Stimulated activated naive CD8-positive, alpha-beta T cell treated with anti-CD3 and anti-CD28 coated beads, Interleukin-15, Interleukin-2, amounts not matched to agents 100 ng/mL and 50 ng/mL, for 24 hours (primary cell): ENCODE measurements around the gene RBBP8NL.

Source experiments
- H3K27ac Mint-ChIP-seq: one replicate; pipeline ENCODE4 v1.8.0; 2021; ENCODE audit warnings: mild to moderate bottlenecking, mixed read lengths
- H3K27me3 Mint-ChIP-seq: one replicate; pipeline ENCODE4 v1.8.0; 2021; ENCODE audit warnings: mixed read lengths
- H3K36me3 Mint-ChIP-seq: one replicate; pipeline ENCODE4 v1.8.0; 2021; ENCODE audit warnings: low read depth, mixed read lengths
- H3K4me1 Mint-ChIP-seq: one replicate; pipeline ENCODE4 v1.8.0; 2021; ENCODE audit warnings: low read depth, mixed read lengths
- H3K4me3 Mint-ChIP-seq: one replicate; pipeline ENCODE4 v1.8.0; 2021; ENCODE audit warnings: mild to moderate bottlenecking, mixed read lengths
- H3K9me3 Mint-ChIP-seq: one replicate; pipeline ENCODE4 v1.8.0; 2021; ENCODE audit warnings: mixed read lengths

The RBBP8NL gene

GRCh38 chr20:62392077-62392418, 35.3 kb downstream of the RBBP8NL start:
- H3K36me3 Mint-ChIP-seq = peaks cover 35% of the 10 kb centered on the region
- no peak overlapping the region for H3K27ac Mint-ChIP-seq
- peaks cover 28% of the 10 kb centered on the region for H3K4me1 Mint-ChIP-seq
- no peaks in the 10 kb centered on the region for H3K27me3 Mint-ChIP-seq
- no peaks in the 10 kb centered on the region for H3K9me3 Mint-ChIP-seq
- H3K4me3 Mint-ChIP-seq = no peak overlapping the region

- no peak overlapping the region for H3K27ac Mint-ChIP-seq
- no peak overlapping the region for H3K4me3 Mint-ChIP-seq
- peaks cover 28% of the 10 kb centered on the region for H3K4me1 Mint-ChIP-seq
- peaks cover 35% of the 10 kb centered on the region for H3K36me3 Mint-ChIP-seq
- no peaks in the 10 kb centered on the region for H3K9me3 Mint-ChIP-seq
- no peaks in the 10 kb centered on the region for H3K27me3 Mint-ChIP-seq
Measured at GRCh38 chr20:62391165-62392076, 35.9 kb downstream of the RBBP8NL start.

- peaks cover 35% of the 10 kb centered on the region for H3K4me1 Mint-ChIP-seq
- H3K27me3 Mint-ChIP-seq = no peaks in the 10 kb centered on the region
- peak overlapping the region; percentile 51 for H3K27ac Mint-ChIP-seq
- H3K4me3 Mint-ChIP-seq = no peak overlapping the region
- no peaks in the 10 kb centered on the region for H3K9me3 Mint-ChIP-seq
- H3K36me3 Mint-ChIP-seq = peaks cover 37% of the 10 kb centered on the region
Measured at GRCh38 chr20:62390317-62391164, 36.8 kb downstream of the RBBP8NL start.

DNA sequence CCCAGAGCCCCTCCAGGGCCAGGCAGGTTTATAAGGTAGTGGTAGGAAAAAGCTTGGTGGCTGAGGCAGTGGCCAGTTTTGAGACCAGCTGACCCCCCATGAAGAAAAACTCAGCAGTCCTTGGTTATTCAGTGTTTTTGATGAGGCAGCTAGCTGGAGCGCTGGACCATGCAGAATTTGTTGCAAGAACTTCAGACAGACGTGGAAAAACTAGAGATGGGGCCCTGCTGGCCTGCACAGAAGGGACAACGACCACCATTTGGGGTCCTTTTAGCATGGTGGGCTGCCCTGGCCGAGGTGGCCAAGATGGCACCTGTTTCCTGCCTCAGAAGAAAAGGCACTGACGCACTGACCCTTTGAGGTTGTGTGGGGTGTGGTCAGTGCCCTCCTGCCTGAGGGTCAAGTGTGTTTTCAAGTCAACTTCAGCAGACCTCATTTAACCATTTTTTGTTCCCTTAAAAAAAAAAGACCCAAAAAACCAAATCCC, 37.7 kb downstream of the RBBP8NL start:
- Mint-ChIP-seq H3K27ac (peak overlapping the region; percentile 96), H3K4me3 (peak overlapping the region; percentile 96), H3K36me3 (peaks cover 43% of the 10 kb centered on the region), H3K27me3 (no peaks in the 10 kb centered on the region), H3K9me3 (no peaks in the 10 kb centered on the region), H3K4me1 (peaks cover 43% of the 10 kb centered on the region)

- H3K4me1 Mint-ChIP-seq = peaks cover 48% of the 10 kb centered on the region
- peaks cover 43% of the 10 kb centered on the region for H3K36me3 Mint-ChIP-seq
- H3K4me3 Mint-ChIP-seq = peak overlapping the region; percentile 96
- peak overlapping the region; percentile 96 for H3K27ac Mint-ChIP-seq
- no peaks in the 10 kb centered on the region for H3K27me3 Mint-ChIP-seq
- H3K9me3 Mint-ChIP-seq = no peaks in the 10 kb centered on the region
Measured at GRCh38 chr20:62388839-62389600, 38.3 kb downstream of the RBBP8NL start.

- Mint-ChIP-seq H3K4me3 (peak overlapping the region; percentile 96), H3K4me1 (peaks cover 48% of the 10 kb centered on the region), H3K36me3 (peaks cover 47% of the 10 kb centered on the region), H3K27me3 (no peaks in the 10 kb centered on the region), H3K27ac (peak overlapping the region; percentile 96), H3K9me3 (no peaks in the 10 kb centered on the region)
Measured at GRCh38 chr20:62387933-62388635, 39.3 kb downstream of the RBBP8NL start.

- H3K36me3 Mint-ChIP-seq = peaks cover 52% of the 10 kb centered on the region
- H3K27me3 Mint-ChIP-seq = no peaks in the 10 kb centered on the region
- no peaks in the 10 kb centered on the region for H3K9me3 Mint-ChIP-seq
- H3K4me3 Mint-ChIP-seq = peak overlapping the region; percentile 96
- peaks cover 53% of the 10 kb centered on the region for H3K4me1 Mint-ChIP-seq
- peak overlapping the region; percentile 96 for H3K27ac Mint-ChIP-seq
Measured at GRCh38 chr20:62387219-62387913, 40.0 kb downstream of the RBBP8NL start.

DNA sequence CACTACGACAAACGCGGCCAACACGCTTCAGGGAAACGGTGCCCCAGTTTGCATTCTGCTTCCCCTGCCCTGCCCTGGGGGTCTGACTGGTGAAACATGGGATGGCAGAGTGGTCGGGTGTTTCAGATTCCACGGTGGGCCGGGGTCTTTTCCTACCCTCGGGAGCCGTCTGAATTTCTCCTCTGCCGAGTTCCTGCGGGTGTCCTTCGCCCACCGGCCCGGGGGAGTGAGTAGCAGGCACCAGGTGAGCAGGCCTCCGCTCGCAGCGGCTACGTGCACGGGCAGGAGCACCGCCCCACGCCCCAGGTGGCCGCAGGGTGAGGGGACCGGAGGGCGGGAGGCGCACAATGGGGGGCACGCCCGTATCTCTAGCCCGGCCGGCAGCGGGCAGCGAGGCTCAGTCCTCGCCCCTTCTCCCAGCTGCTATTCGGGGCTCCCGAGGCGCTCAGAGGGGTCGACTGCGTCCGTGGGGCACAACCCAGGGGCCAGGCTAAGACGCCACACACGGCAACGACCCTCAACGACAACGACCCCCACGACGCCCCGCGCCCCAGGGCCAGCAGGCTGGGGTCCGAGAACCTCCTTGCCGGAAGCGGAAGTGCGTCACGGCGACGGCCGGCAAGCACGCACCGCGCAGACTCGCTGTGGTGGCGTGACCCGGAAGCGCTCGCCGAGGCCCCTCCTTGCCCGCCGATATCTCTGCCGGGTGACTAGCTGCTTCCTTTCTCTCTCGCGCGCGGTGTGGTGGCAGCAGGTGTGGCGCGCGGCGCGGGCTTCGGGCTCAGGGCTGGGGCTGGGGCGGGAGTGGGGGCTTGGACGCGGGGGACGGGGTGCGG, 40.7 kb downstream of the RBBP8NL start, which contains the start of gene RPS21:
RPS21 (plus strand) TSS at position 721 of the 836 bp plus-strand sequence. CDS start 236 bp downstream, outside the sequence.
- Mint-ChIP-seq H3K4me3 (peak within 1 kb of the TSS; percentile 96), H3K27ac (peak within 1 kb of the TSS; percentile 96), H3K9me3 (peaks cover 6% of the 10 kb centered on the region), H3K4me1 (peaks cover 56% of the 10 kb centered on the region), H3K36me3 (peaks cover 59% of the 10 kb centered on the region), H3K27me3 (no peaks in the 10 kb centered on the region)

DNA sequence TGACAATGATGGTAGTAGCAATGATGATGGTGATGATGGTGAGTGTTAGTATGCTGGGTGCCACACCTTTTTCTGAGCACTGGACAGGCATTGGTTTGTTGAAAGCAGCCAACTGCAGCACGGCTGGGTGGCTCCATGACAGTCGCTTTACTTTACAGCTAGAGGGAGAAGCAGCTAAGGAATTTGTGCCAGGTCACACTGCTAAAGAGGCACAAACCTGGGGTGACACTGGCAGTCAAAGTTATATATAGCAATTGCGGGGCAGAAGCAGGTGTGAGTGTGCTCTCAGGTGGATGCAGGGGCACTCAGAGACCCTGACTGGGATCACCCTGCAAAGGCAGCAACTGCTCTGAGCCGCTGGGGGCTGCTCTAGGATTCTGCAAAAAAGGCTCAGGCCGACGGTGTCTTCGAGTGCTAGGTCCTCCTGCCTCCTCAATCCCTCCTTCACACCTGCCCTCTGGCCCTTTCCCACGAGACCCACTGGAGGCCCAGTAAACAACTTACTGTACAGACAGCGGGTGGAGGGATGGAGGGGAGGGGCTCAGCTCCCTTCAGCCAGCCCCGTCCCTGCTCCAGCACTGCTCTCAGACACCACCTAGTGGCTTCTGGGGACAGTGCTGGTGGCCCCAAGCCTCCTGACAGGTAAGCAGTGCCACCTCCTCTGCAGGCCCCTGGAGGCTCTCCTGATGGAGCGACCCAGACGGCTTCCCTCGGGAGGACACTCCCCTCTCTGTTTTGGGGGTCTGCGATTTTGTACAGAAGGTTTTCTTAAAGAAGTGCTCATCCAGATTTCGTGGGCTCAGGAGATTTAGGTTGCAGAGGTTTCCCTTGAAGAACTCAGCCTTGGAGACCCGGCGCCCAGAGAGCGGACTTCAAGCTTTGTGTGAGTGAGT, 44.8 kb downstream of the RBBP8NL start:
- Mint-ChIP-seq H3K27ac (peak overlapping the region; percentile 61), H3K4me1 (peaks cover 34% of the 10 kb centered on the region), H3K36me3 (peaks cover 27% of the 10 kb centered on the region), H3K4me3 (peak overlapping the region; percentile 26), H3K27me3 (no peaks in the 10 kb centered on the region), H3K9me3 (peaks cover 6% of the 10 kb centered on the region)

DNA sequence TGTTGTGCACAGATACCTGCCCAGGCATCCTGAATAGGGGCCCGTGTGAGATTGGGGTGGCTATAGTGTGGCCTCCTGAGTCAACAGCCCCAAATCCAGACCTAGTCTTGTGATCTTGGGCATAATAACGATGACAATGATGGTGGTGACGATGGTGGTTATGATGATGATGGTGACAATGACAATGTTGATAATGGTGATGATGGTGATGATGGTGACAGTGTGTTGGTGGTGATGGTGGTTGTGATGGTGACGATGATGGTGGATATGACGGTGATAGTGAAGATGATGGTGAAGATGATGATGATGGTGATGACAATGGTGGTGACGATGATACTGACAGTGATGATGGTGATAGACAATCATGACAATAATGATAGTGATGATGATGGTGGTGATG, 45.5 kb downstream of the RBBP8NL start:
- H3K27me3 Mint-ChIP-seq = no peaks in the 10 kb centered on the region
- H3K4me3 Mint-ChIP-seq = no peak overlapping the region
- peaks cover 6% of the 10 kb centered on the region for H3K9me3 Mint-ChIP-seq
- peak overlapping the region; percentile 61 for H3K27ac Mint-ChIP-seq
- H3K36me3 Mint-ChIP-seq = peaks cover 24% of the 10 kb centered on the region
- H3K4me1 Mint-ChIP-seq = peaks cover 32% of the 10 kb centered on the region

GRCh38 chr20:62381202-62381797, 46.0 kb downstream of the RBBP8NL start:
- Mint-ChIP-seq H3K9me3 (peaks cover 6% of the 10 kb centered on the region), H3K4me1 (peaks cover 32% of the 10 kb centered on the region), H3K4me3 (no peak overlapping the region), H3K27ac (no peak overlapping the region), H3K27me3 (no peaks in the 10 kb centered on the region), H3K36me3 (peaks cover 24% of the 10 kb centered on the region)

- Mint-ChIP-seq H3K9me3 (peaks cover 6% of the 10 kb centered on the region), H3K36me3 (peaks cover 12% of the 10 kb centered on the region), H3K4me3 (no peak overlapping the region), H3K27ac (no peak overlapping the region), H3K27me3 (no peaks in the 10 kb centered on the region), H3K4me1 (peaks cover 12% of the 10 kb centered on the region)
Measured at GRCh38 chr20:62378215-62378614, 49.1 kb downstream of the RBBP8NL start.
